HUES64 (cell line): ENCODE data around the gene GOLM1.

Experiments used
- H3K27ac ChIP-seq: 2 replicates; pipeline ENCODE4 v1.7.0; 2013; ENCODE audit warnings: low read depth, low read length, inconsistent platforms
- H3K27me3 ChIP-seq: 2 replicates; pipeline ENCODE4 v1.6.1; 2013; ENCODE audit warnings: mild to moderate bottlenecking, low read length; ENCODE audit not compliant: insufficient read depth
- H3K36me3 ChIP-seq: 2 replicates; pipeline ENCODE4 v1.6.1; 2013; ENCODE audit warnings: mild to moderate bottlenecking, low read length; ENCODE audit not compliant: insufficient read depth
- H3K4me1 ChIP-seq: 2 replicates; pipeline ENCODE4 v1.6.1; 2013; ENCODE audit warnings: mild to moderate bottlenecking, low read length, moderate library complexity; ENCODE audit not compliant: insufficient read depth
- H3K4me3 ChIP-seq: 2 replicates; pipeline ENCODE4 v1.5.1; 2013; ENCODE audit warnings: mild to moderate bottlenecking, low read length, moderate library complexity
- H3K9ac ChIP-seq: 2 replicates; pipeline ENCODE4 v1.6.1; 2013; ENCODE audit warnings: mild to moderate bottlenecking, low read depth, low read length
- H3K9me3 ChIP-seq: 2 replicates; pipeline ENCODE4 v1.6.1; 2013; ENCODE audit warnings: low read depth, low read length; ENCODE audit not compliant: insufficient read depth
- whole genome bisulfite sequencing: fragments of 150-250, 120-280 bp; methylation state at CpG from one replicate; pipeline ENCODE4 v1.1.7; 2013; ENCODE audit warnings: missing lambda C conversion rate; 5-methylcytosine and 5-hydroxymethylcytosine counted together

Gene GOLM1

DNA sequence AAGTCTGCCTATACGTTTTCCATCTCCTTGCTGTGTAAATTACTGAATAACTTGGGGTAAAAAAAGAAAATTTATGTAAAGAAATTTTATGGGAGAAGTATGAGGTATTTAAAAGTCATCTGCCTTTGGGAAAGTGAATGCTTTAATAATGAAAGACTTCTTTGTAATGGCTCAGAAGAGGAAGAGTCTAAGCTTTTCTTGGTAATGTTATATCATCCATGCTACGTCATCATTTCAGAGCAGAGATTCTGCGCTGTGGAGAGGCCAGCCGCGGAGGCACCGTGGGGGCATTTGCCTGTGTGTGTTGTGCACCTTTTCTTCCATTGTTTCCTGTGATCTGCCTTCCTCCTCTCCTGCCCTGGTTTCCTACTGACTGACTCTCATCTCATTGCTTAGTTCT, 78.2 kb downstream of the GOLM1 start:
- no peak overlapping the region for H3K9ac ChIP-seq
- 94% methylated on average over 6 of the region's 6 CpGs for WGBS
- no peaks in the 10 kb centered on the region for H3K27me3 ChIP-seq
- H3K4me3 ChIP-seq: no peak overlapping the region
- peaks cover 97% of the 10 kb centered on the region for H3K36me3 ChIP-seq
- no peaks in the 10 kb centered on the region; the same call in 1 of the 2 replicates for H3K4me1 ChIP-seq
- H3K9me3 ChIP-seq: no peaks in the 10 kb centered on the region
- H3K27ac ChIP-seq: no peak overlapping the region

DNA sequence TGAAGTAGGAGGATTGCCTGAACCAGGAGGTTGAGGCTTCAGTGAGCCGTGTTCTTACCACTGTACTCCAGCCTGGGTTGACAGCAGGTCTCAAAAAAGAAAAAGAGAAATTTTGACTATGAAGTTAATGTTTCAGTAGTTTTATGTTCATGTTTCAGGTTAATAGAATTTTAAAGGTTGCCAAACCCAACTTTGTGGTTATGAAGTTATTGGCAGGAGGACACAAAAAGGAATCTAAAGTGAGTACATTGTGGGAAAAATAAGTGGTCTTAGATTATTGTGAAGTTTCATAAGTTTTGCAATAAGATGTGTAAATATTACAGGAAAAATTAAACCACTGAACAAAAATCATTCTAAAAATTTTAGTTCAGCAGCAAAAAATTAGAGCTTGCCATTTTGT, 78.6 kb downstream of the GOLM1 start:
- Histone ChIP-seq H3K4me3 (no peak overlapping the region), H3K9ac (no peak overlapping the region), H3K27ac (no peak overlapping the region), H3K9me3 (no peaks in the 10 kb centered on the region), H3K36me3 (peaks cover 97% of the 10 kb centered on the region), H3K4me1 (no peaks in the 10 kb centered on the region; the same call in 1 of the 2 replicates), H3K27me3 (no peaks in the 10 kb centered on the region)
- 92% methylated on average over 1 of the region's 1 CpG for WGBS

DNA sequence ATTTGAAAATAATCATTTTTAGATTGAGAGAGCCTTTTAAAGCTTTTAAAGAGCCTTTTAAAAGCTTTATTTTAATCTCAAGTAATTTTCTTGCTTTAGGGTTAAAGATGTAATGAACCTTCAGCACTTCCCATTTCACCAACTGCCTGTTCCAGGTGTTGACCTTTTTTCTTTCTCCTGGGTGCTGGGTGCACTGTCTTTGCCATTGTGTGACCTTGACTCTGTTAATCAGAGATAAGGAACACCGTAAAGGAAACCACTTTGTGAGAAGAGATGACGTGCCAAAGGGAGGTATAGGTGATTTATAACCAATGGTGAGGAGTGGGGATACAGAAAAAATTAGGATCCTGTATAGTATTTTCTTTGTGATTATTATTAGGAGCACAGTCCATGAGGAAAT, 90.2 kb downstream of the GOLM1 start:
- H3K27ac ChIP-seq: no peak overlapping the region
- 91% methylated on average over 2 of the region's 2 CpGs for WGBS

DNA sequence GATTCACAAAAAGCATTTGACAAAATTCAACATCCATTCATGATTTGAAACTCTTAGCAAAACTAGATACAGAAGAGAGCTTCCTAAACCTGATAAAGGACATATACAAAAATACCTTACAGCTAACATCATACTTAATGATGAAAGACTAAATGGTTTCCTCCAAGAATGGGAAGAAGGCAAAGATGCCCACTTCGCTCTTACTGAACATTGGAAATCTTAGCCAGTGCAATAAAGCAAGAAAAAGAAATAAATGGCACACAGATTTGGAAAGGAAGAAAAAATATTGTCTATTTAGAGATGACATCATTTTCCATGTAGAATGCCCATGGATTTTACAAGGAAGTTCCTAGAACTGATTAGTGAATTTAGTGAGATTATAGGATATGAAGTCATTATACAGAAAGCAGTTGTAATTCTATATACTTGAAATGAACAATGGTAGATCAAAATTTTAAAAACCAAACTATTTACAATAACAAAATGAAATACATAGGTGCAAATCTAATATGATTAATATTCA, 94.0 kb downstream of the GOLM1 start:
- no peak overlapping the region for H3K27ac ChIP-seq
- H3K36me3 ChIP-seq: peaks cover 77% of the 10 kb centered on the region
- no peak overlapping the region for H3K4me3 ChIP-seq
- peaks cover 22% of the 10 kb centered on the region for H3K9me3 ChIP-seq
- H3K4me1 ChIP-seq: no peaks in the 10 kb centered on the region
- H3K9ac ChIP-seq: no peak overlapping the region
- 100% methylated on average over 1 of the region's 1 CpG for WGBS
- H3K27me3 ChIP-seq: no peaks in the 10 kb centered on the region

More for the DNA sequence above, 90.2 kb downstream of the GOLM1 start:
- H3K36me3 ChIP-seq: peaks cover 88% of the 10 kb centered on the region
- no peak overlapping the region for H3K9ac ChIP-seq
- no peak overlapping the region for H3K4me3 ChIP-seq
- H3K9me3 ChIP-seq: peaks cover 16% of the 10 kb centered on the region
- no peaks in the 10 kb centered on the region for H3K27me3 ChIP-seq
- H3K4me1 ChIP-seq: no peaks in the 10 kb centered on the region

DNA sequence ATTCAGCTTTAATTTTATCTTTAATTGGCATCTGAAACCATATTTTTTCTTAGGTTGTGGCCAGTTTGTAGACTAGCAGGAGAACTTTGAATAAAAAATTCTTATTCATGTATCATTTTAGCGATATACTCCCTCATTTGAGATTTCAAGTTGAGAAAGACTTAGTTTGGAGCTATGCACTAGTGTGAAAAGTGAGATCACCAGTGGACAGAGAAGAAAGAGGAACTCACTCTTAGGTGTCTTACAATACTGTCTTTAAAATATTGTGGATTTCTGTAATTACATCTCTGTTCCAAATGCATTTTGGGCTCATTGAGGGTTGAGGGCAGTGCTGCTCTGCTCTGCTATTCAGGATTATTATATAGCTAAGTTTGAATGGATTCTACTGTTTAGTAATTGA, 103.8 kb downstream of the GOLM1 start:
- no peaks in the 10 kb centered on the region for H3K4me1 ChIP-seq
- no peaks in the 10 kb centered on the region for H3K27me3 ChIP-seq
- no peaks in the 10 kb centered on the region for H3K9me3 ChIP-seq
- 100% methylated on average over 1 of the region's 1 CpG for WGBS
- no peak overlapping the region for H3K9ac ChIP-seq
- no peak overlapping the region for H3K4me3 ChIP-seq
- no peak overlapping the region for H3K27ac ChIP-seq
- peaks cover 66% of the 10 kb centered on the region for H3K36me3 ChIP-seq

DNA sequence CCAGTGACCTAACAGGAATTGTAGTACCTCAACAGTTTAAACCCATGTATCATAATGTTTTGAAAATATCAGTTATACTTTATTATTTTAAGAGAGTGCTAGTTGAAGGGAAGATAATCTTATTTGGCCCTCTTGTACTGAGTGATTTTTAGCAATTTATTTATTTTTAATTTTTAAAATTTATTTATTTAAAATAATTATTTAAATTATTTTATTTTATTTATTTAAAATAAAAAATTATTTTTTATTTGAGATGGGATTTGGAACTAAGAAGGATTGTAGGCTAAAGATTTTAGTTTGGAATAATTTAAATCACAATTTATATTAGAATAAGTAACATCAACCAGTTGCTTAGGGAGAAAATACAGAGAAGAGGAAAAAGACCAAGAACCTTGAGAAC, 104.3 kb downstream of the GOLM1 start:
- no peak overlapping the region for H3K9ac ChIP-seq
- no peak overlapping the region for H3K4me3 ChIP-seq
- no peaks in the 10 kb centered on the region for H3K9me3 ChIP-seq
- no peak overlapping the region for H3K27ac ChIP-seq
- H3K27me3 ChIP-seq: no peaks in the 10 kb centered on the region
- no peaks in the 10 kb centered on the region for H3K4me1 ChIP-seq
- peaks cover 65% of the 10 kb centered on the region for H3K36me3 ChIP-seq

DNA sequence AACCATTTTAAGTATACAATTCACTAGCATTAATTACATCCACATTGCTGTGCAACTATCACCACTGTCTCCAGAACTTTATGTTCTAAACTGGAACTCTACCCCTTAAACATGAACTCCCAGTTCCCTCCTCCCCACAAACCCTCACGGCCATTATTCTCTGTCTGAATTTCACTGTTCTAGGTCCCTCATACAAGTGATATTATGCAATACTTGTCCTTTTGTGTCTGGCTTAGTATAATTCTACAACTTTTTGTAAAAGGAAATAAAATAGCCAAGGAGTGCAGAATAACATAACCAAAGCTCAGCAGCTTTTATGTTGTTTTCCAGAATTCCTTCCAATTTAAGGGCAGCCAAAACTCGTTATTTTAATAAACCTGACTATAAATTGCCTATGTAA, 105.2 kb downstream of the GOLM1 start:
- 92% methylated on average over 2 of the region's 2 CpGs for WGBS
- no peaks in the 10 kb centered on the region for H3K4me1 ChIP-seq
- no peak overlapping the region for H3K4me3 ChIP-seq
- H3K9me3 ChIP-seq: no peaks in the 10 kb centered on the region
- H3K27me3 ChIP-seq: no peaks in the 10 kb centered on the region
- H3K9ac ChIP-seq: no peak overlapping the region
- H3K27ac ChIP-seq: no peak overlapping the region
- peaks cover 57% of the 10 kb centered on the region for H3K36me3 ChIP-seq

DNA sequence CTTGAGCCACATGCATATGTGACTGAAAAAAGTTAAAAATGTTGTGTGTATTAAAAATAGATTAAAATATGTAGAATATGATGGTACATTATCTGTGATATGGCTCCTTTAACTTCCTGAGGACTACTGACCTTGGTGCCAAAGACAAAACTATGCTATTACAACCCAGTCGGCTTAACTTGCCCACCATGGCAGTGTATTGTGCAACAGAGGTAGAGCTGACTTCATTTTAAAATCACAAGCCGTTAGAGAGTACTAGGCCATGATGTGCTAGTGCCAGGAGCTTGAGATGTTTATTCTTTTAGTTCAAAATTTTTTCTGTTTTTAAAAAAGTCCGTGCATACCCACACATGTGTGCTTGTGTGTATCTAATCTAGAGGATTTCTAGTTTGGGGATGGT, 112.1 kb downstream of the GOLM1 start:
- no peak overlapping the region for H3K27ac ChIP-seq
- no peaks in the 10 kb centered on the region for H3K4me1 ChIP-seq
- no peaks in the 10 kb centered on the region for H3K9me3 ChIP-seq
- H3K27me3 ChIP-seq: no peaks in the 10 kb centered on the region
- 92% methylated on average over 3 of the region's 3 CpGs for WGBS
- peaks cover 62% of the 10 kb centered on the region for H3K36me3 ChIP-seq
- H3K4me3 ChIP-seq: no peak overlapping the region
- H3K9ac ChIP-seq: no peak overlapping the region

DNA sequence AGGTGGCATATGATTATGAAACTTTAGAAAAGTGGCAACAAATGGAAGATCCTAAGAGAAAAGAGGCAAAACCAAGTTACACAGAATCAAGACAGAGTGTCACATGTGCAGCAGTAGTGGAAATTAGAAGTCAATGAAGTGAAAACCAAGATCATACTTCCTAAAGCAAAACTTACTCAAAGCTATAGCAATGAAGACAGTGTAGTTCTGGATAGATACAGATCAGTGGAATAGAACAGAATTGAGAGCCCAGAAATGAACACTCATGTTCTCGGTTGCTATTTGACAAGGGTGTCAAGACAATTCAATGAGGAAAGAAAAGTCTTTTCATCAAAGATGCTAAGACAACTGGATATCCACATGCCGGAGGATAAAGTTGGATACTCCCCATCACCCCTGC, 114.9 kb downstream of the GOLM1 start:
- H3K36me3 ChIP-seq: peaks cover 80% of the 10 kb centered on the region
- H3K9me3 ChIP-seq: no peaks in the 10 kb centered on the region
- no peaks in the 10 kb centered on the region for H3K27me3 ChIP-seq
- H3K9ac ChIP-seq: no peak overlapping the region
- no peak overlapping the region for H3K27ac ChIP-seq
- 92% methylated on average over 2 of the region's 2 CpGs for WGBS
- no peak overlapping the region for H3K4me3 ChIP-seq
- H3K4me1 ChIP-seq: no peaks in the 10 kb centered on the region

DNA sequence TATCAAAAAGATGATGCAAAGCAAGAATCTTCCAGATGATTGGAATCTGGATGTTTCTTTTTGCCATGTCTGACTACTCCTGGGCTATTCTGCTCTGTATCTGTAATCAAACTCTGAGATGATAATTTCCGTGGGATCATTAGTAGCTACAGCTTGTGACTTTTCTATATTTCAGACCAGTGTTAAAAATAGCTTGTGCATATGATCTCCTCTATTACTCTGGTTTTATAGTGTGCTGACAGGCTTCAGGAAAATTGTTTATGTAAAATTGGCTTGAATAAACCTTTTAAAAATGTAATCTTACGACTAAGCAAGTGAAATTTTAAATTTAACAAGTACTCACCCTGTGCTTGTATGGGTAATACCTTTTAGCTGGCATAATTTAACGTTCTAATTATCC, 118.0 kb downstream of the GOLM1 start:
- Histone ChIP-seq H3K9ac (no peak overlapping the region), H3K9me3 (no peaks in the 10 kb centered on the region), H3K4me1 (no peaks in the 10 kb centered on the region), H3K36me3 (peaks cover 96% of the 10 kb centered on the region), H3K4me3 (no peak overlapping the region), H3K27me3 (no peaks in the 10 kb centered on the region), H3K27ac (no peak overlapping the region)
- 94% methylated on average over 1 of the region's 3 CpGs for WGBS

DNA sequence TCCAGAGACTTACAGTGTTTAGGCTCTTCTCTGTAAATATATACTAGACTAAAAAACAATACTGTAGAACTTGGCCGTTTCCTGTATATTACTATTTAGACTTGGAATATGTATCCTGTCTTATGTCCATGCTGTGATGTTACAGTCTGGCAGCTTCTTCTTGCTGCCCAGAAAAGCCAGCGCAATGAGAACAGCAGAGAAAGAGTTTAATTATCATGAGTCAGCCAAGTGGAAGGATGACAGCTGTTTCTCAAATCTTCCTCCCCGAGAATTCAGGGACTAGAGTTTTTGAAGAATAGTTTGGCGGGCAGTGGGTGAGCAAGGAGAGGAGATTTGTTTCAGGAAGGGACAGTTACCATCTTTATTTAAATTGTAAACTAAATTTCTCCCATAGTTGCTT, 120.9 kb downstream of the GOLM1 start:
- no peaks in the 10 kb centered on the region for H3K9me3 ChIP-seq
- H3K27me3 ChIP-seq: no peaks in the 10 kb centered on the region
- H3K36me3 ChIP-seq: peaks cover 97% of the 10 kb centered on the region
- 98% methylated on average over 3 of the region's 4 CpGs for WGBS
- H3K27ac ChIP-seq: no peak overlapping the region
- no peaks in the 10 kb centered on the region for H3K4me1 ChIP-seq
- H3K4me3 ChIP-seq: no peak overlapping the region
- no peak overlapping the region for H3K9ac ChIP-seq
